HG03432 (cell line): ENCODE measurements around the gene GPATCH2.
"Not testable (repeated sequence)": the region's sequence is repeated elsewhere in the genome, so short reads cannot be mapped to it uniquely, and the experiment has no call there.

ENCODE experiments used
- ATAC-seq: cut with Tn5 transposase; IDR thresholded peaks from one replicate; pipeline ENCODE4 v1.9.1; 2021; ENCODE audit warnings: mild to moderate bottlenecking, moderate library complexity; ENCODE audit not compliant: unreplicated experiment

Gene GPATCH2

GRCh38 chr1:217456261-217456660, 174.6 kb downstream of the GPATCH2 start:
- ATAC-seq = no peak

- ATAC-seq = no peak
Measured at GRCh38 chr1:217453816-217454215, 177.1 kb downstream of the GPATCH2 start.

GRCh38 chr1:217449370-217449769, 181.5 kb downstream of the GPATCH2 start:
- no peak for ATAC-seq

GRCh38 chr1:217443845-217444244, 187.0 kb downstream of the GPATCH2 start:
- ATAC-seq = no peak

- ATAC-seq = no peak
Measured at GRCh38 chr1:217437376-217437775, 193.5 kb downstream of the GPATCH2 start.

- no peak for ATAC-seq
Measured at GRCh38 chr1:217435204-217435603, 195.7 kb downstream of the GPATCH2 start.

GRCh38 chr1:217433664-217434063, 197.2 kb downstream of the GPATCH2 start:
- ATAC-seq = no peak

GRCh38 chr1:217432339-217432738, 198.6 kb downstream of the GPATCH2 start:
- no peak for ATAC-seq

GRCh38 chr1:217431395-217431794, 199.5 kb downstream of the GPATCH2 start:
- no peak for ATAC-seq

GRCh38 chr1:217425422-217425821, 205.5 kb downstream of the GPATCH2 start:
- ATAC-seq = no peak

- ATAC-seq = no peak
Measured at GRCh38 chr1:217419194-217419551, 211.7 kb downstream of the GPATCH2 start.

- no peak for ATAC-seq
Measured at GRCh38 chr1:217418269-217419193, 212.4 kb downstream of the GPATCH2 start.

- ATAC-seq = no peak
Measured at GRCh38 chr1:217417363-217417762, 213.5 kb downstream of the GPATCH2 start.

- ATAC-seq = no peak
Measured at GRCh38 chr1:217407534-217408001, 223.3 kb downstream of the GPATCH2 start.

- no peak for ATAC-seq
Measured at GRCh38 chr1:217403026-217403720, 227.7 kb downstream of the GPATCH2 start.

GRCh38 chr1:217402301-217402700, 228.6 kb downstream of the GPATCH2 start:
- no peak for ATAC-seq

GRCh38 chr1:217393896-217394295, 237.0 kb downstream of the GPATCH2 start:
- ATAC-seq = no peak

GRCh38 chr1:217392441-217392840, 238.4 kb downstream of the GPATCH2 start:
- ATAC-seq = no peak

- ATAC-seq = peak; percentile 55
Measured at GRCh38 chr1:217389895-217390294, 241.0 kb downstream of the GPATCH2 start.

- ATAC-seq = no peak
Measured at GRCh38 chr1:217388522-217389065, 242.3 kb downstream of the GPATCH2 start.

GRCh38 chr1:217381773-217382172, 249.1 kb downstream of the GPATCH2 start:
- not testable (repeated sequence) for ATAC-seq

- ATAC-seq = not testable (repeated sequence)
Measured at GRCh38 chr1:217379804-217380203, 251.1 kb downstream of the GPATCH2 start.
